B cell (primary cell): ENCODE measurements around the gene MPP4.

ENCODE experiments used
- EZH2 ChIP-seq: IDR thresholded peaks from 2 replicates; pipeline ENCODE4 v1.6.1; 2012; ENCODE audit warnings: borderline replicate concordance, low read depth, mild to moderate bottlenecking, moderate library complexity, low read length; ENCODE audit not compliant: insufficient read depth, poor library complexity, severe bottlenecking
- TF ChIP-seq, protein P1 (sequence below): fragments of 200-600 bp; IDR thresholded peaks from one replicate; pipeline ENCODE4 v1.8.0; 2022; ENCODE audit warnings: antibody characterized with exemption, mild to moderate bottlenecking

- TF ChIP-seq, protein P1, sequence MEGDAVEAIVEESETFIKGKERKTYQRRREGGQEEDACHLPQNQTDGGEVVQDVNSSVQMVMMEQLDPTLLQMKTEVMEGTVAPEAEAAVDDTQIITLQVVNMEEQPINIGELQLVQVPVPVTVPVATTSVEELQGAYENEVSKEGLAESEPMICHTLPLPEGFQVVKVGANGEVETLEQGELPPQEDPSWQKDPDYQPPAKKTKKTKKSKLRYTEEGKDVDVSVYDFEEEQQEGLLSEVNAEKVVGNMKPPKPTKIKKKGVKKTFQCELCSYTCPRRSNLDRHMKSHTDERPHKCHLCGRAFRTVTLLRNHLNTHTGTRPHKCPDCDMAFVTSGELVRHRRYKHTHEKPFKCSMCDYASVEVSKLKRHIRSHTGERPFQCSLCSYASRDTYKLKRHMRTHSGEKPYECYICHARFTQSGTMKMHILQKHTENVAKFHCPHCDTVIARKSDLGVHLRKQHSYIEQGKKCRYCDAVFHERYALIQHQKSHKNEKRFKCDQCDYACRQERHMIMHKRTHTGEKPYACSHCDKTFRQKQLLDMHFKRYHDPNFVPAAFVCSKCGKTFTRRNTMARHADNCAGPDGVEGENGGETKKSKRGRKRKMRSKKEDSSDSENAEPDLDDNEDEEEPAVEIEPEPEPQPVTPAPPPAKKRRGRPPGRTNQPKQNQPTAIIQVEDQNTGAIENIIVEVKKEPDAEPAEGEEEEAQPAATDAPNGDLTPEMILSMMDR, result no peak
- TF ChIP-seq EZH2, result no peak
Observed at GRCh38 chr2:201649442-201649841, 49.0 kb downstream of the MPP4 start.
